Inflammatory macrophage treated with lipopolysaccharide for 4 hours (primary cell): ENCODE measurements around the gene FAM98C.

Experiments
- DNase-seq: peaks from one replicate; pipeline ENCODE4 v3.0.0-alpha.2; 2020

FAM98C gene

GRCh38 chr19:38381138-38381537, 21.8 kb upstream of the FAM98C start:
- DNase-seq: no peak

DNA sequence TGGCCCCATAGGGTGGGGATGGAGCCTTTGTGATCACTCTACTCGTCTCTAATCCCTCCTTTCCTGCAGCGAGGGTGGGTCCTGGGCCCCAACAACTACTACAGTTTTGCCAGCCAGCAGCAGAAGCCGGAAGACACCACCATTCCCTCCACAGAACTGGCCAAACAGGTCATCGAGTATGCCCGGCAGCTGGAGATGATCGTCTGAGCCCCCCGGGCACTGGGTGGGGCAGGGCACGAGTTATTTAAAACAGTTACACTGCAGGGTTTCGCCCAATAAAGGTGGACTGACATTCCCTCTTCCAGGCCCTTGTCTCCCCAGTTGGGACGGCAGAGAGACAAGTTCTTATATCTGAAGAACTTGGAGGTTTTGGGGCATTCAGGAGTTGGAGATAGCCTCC, 19.7 kb upstream of the FAM98C start:
- DNase-seq: no peak

GRCh38 chr19:38383743-38384142, 19.1 kb upstream of the FAM98C start:
- no peak for DNase-seq

DNA sequence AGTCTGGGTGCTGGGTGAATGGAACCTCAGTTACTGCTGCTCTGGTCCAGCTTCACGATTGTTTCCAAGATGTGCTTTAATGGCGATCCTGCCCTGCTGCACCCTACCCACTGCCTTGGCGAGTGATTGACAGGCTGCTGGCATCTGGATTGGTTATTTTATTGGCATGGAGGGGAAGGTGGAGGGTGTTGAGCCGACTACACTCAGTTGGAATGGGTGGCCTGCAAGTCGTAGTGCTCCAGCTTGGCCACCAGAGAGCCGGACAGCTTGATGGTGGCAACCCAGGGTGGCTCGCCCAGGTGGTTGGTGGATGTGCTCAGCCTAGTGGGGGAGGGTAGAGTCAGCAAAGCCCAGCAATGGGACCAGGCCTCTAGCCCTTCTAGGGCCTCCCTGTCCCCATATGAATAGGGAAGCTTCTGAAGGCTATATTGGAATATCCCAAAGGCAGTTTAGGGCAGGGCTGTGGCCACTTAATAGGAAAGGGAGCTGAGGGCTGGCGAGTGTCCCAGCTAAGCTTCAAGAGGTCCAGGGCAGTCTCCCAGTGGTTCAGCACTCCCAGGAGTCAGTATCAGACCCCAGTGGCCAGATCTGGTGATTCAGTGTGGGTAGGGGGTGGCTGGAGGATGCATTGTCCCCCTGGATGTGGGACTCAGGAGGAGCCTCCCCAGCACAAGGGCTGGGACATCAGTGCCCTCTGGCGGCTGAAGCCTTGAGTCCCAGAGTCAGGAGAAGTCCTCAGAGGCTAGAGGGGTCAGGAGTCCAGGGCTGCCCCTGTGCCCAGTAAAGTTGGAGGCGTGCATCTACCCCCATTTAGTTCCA, 18.5 kb upstream of the FAM98C start:
- no peak for DNase-seq

- no peak for DNase-seq
Measured at GRCh38 chr19:38385057-38385803, 17.7 kb upstream of the FAM98C start.

- no peak for DNase-seq
Measured at GRCh38 chr19:38385804-38386257, 17.1 kb upstream of the FAM98C start.

- DNase-seq: no peak
Measured at GRCh38 chr19:38386300-38386970, 16.5 kb upstream of the FAM98C start.

DNA sequence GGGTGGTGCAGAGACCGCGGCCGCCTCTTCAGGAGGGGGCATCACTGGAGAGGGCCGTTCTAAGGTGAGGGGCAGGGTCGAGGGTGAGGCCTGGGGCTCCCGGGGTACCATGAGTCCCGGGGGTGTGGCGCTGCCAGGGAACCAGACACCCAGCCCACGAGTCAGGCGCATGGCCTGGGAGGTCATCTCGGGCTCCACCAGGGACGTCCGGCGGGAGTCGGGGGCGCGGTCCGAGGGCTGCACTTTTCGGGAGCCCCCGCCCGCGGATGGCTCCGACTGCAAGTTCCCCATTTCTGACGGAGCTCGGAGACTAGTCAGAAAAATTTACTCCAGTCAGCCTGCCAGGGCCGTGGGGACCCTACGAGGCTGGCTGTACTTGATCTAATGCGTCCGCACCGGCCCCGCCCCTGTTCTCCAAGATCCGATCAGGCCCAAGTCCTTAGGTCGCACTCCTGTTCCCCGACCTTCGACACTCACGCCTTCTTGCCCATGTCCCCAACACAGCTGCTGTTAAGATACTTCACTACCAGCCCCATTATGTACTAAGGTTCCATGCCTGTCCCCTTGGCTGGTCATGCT, 15.8 kb upstream of the FAM98C start:
- peak; percentile 57 for DNase-seq

GRCh38 chr19:38387550-38388348, 15.1 kb upstream of the FAM98C start, which contains the start of gene GGN:
Gene GGN, minus strand, starts transcription at chr19:38388034. Its CDS starts 773 bp downstream, at chr19:38387261.
- DNase-seq: peak; percentile 64

DNA sequence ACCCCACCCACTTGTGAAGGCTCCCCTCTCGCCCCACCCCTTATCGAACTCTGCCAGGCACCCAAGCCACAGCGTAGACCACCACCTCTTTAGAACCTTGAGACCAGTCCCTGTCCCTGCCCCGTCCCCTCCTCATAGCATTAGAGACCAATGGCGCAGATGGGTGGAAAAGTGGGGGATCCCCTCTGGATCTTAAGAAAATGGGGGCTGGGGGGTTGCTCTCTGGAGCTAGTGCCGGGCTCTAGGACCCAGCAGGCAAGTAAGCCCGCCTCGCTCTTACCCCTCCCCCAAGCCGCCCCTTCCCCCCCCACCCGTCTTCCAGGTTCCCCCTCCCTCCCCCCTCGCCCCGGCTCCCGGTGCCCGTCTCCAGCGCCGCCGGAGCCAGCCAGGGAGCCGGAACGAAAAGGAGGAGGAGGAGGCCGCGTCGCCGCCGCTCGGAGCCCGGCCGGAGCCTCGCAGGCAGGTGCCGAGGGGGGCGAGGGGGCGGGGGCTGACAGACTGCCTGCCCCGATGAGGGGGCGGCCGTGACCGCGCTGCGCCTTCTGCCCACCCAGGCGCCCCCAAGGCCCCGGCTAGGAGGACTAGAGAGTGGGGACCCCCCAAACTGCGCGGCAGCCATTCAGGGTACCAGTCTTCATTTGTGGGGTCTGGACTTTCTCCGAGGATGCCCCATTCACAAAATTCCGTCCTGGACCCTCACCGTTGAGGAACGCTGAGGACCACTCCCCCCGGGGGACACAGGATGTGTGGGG, 14.4 kb upstream of the FAM98C start, which contains the start of gene SPRED3:
Gene SPRED3, plus strand, starts transcription at position 349 of the 752 bp plus-strand sequence. CDS start 1,606 bp downstream, outside the sequence.
- DNase-seq: no peak

DNA sequence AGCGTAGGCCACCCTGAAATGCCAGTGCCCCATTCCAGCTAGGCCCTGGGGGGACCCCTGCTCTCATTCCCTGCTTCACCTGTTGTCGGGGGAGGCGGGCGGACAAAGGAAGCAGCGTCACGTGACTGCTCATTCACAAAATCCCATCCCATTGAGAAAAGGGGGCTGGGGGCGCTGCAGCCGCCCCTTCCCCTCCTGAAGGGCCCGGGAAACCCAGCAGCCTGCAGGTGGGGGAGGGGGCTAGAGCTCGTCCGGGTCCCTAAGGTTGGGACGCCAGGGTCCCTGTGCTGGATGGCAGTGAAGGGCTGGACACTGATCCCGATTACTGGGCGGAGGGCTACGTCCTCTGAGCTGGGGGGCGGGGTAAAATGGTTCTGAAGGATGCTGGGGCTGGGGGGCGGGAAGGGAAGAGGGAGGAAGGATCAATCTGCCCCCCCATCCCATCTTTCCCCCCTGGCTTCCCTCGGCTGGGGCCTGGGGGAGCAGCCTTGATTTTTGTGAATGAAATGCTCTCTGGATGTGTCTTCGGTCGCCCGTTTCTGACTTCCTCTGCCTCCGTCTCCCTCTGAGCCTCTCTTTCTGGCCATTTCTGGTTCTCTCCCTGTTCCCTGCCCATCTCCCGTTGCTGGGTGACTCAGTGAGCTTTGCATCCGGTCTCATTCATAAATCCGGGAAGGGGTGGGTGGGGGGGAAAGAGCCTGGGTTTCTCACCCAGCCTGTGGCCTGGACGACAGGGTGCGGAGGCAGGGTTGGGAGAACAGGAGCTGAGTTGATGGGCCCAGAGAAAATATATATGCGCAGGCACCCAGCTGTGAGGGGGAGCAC, 13.6 kb upstream of the FAM98C start:
- DNase-seq: peak; percentile 29

DNA sequence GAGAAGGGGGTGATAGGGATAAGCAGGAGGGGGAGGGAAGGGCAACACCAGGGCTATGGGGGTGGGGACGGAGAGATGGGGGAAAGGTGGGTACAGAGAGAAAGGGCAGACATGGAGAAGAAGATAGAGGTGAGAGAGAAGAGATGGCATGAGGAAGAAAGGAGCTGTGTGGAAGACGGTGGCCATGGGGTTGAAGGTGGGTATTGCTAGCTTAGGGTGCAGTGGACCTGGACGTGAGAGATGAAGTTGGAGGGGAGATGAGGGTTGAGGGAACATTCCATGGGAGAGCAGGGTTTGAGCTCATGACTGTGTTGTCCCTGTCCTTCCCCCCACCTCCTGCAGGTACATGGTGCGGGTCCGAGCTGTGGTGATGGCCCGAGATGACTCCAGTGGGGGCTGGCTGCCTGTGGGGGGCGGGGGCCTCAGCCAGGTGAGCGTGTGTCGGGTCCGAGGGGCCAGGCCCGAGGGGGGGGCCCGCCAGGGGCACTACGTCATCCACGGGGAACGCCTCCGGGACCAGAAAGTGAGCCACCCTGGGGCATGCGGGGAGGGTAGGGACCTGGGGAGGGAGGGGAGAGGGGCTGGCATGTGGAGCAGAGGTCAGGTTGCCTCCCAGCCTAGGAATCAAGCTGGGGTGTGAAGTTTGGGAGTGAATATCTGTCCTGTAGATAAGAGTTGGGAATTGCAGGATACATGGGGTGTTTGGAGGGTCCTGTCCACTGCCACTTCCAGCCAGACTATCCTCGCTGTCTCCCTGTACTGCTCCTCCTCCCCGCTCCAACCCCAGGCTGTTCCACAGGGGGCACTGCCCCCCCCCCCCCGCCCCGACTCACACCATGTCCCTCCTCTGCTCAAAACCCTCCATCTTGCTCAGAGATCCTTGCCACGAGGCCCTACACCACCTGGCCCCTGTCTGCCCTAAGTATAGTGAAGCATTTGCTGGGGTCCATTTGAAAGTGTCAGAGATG, 12.7 kb upstream of the FAM98C start:
- DNase-seq: no peak

GRCh38 chr19:38391911-38392464, 10.9 kb upstream of the FAM98C start:
- DNase-seq: no peak

DNA sequence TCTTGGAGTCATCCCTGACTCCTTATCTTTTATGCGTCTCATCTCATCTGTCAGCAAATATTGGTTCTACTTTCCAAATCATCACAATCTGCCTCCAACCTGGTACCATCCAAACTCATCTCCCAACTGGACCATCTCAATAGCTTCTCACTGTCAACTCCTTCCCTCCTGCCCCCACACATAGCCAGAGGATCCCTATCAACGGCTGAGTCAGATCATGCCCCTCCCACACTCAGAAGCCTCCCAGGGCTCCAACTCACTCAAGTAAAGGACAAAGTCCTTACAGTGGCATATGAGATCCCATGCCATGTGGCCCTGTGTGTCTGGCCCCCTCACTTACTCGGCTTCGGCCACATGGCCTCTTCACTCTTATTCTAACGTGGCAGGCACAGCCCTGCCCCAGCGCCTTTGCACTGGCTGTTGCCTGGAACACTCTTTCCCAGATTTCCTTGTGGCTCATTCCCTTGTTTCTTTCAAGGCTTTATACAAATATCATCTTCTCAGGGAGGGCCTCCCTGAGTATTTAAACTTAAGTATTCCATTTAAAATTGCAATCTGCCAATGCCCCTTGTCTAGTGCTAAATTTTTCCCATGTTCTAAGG, 10.1 kb upstream of the FAM98C start:
- peak; percentile 40 for DNase-seq

DNA sequence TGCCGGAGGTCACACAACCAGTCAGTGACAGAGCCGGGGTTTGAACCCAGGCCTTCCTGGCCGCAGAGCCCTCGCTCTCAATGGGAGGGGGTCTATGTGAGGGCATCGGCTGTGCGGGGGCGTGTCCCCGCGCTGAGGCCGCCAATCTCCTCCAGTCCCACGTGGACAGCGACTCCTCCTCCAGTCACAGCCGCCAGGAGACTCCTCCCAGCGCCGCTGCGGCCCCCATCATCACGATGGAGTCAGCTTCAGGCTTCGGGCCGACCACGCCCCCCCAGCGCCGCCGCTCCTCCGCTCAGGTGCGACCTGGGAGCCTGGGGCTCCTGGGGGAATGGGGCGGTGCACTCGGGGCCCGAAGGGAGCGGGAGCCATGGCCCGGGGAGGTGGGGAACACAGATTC, 8.4 kb upstream of the FAM98C start:
- DNase-seq: peak; percentile 19

DNA sequence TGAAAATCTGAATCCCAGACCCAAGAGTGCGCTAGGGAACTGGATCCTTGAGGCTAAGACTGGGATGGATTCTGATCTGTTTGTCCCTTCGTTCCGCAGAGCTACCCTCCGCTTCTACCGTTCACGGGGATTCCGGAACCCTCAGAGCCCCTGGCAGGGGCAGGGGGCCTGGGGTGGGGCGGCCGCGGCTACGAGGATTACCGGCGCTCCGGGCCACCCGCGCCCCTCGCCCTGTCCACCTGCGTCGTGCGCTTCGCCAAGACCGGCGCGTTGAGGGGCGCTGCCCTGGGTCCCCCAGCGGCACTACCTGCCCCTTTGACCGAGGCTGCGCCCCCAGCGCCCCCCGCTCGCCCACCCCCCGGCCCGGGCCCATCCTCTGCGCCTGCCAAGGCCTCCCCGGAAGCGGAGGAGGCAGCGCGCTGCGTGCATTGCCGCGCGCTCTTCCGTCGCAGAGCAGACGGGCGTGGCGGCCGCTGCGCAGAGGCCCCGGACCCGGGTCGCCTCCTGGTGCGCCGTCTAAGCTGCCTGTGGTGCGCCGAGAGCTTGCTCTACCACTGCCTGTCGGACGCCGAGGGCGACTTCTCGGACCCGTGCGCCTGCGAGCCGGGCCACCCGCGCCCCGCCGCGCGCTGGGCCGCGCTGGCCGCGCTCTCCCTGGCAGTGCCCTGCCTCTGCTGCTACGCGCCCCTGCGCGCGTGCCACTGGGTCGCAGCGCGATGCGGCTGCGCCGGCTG, 7.3 kb upstream of the FAM98C start:
- no peak for DNase-seq

- DNase-seq: no peak
Measured at GRCh38 chr19:38399081-38399480, 3.8 kb upstream of the FAM98C start.

GRCh38 chr19:38399537-38399936, 3.4 kb upstream of the FAM98C start:
- DNase-seq: no peak
